ENCODE results near the gene DDX6.

DDX6 gene

DNA sequence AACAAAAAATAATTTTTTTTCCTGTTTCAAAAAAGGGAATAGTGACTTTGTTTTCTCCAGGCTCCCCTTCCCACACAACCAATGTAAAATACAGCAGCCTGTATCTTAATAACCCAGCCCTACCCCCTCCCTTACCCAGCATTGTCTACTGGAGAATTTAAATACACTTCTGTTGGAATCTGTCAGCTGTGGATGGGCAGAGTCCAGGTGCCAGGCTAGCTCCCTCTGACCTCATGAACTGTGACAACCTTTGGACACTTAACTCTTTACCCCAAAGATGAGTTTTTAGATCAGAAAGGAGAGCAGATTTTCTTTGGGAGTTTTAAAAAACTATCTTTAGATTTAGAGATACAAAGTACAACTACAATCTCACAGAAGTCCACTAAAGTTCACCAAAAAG is 42.9 kb downstream of the DDX6 start:
- TF ChIP-seq, protein P1, sequence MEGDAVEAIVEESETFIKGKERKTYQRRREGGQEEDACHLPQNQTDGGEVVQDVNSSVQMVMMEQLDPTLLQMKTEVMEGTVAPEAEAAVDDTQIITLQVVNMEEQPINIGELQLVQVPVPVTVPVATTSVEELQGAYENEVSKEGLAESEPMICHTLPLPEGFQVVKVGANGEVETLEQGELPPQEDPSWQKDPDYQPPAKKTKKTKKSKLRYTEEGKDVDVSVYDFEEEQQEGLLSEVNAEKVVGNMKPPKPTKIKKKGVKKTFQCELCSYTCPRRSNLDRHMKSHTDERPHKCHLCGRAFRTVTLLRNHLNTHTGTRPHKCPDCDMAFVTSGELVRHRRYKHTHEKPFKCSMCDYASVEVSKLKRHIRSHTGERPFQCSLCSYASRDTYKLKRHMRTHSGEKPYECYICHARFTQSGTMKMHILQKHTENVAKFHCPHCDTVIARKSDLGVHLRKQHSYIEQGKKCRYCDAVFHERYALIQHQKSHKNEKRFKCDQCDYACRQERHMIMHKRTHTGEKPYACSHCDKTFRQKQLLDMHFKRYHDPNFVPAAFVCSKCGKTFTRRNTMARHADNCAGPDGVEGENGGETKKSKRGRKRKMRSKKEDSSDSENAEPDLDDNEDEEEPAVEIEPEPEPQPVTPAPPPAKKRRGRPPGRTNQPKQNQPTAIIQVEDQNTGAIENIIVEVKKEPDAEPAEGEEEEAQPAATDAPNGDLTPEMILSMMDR (IDR thresholded peaks at IDR 0.05; ENCODE audit: insufficient read depth, low read length, missing control alignments): no peak
- no peak for DNase-seq (ENCODE audit: low read depth, low spot score)
- no peak overlapping the region for H3K4me3 ChIP-seq (ENCODE audit: low read depth, low read length)
- ChIA-PET POLR2A (interaction anchor here (0.7 to 0.9 kb wide), 2 partner anchors 112 to 175 kb away, joined by 3 read pairs; no protein-coding TSS in a partner anchor), CTCF (interaction anchor here (0.8 kb wide), 1 partner anchor 183 kb away, joined by 3 read pairs; no protein-coding TSS in a partner anchor)

DNA sequence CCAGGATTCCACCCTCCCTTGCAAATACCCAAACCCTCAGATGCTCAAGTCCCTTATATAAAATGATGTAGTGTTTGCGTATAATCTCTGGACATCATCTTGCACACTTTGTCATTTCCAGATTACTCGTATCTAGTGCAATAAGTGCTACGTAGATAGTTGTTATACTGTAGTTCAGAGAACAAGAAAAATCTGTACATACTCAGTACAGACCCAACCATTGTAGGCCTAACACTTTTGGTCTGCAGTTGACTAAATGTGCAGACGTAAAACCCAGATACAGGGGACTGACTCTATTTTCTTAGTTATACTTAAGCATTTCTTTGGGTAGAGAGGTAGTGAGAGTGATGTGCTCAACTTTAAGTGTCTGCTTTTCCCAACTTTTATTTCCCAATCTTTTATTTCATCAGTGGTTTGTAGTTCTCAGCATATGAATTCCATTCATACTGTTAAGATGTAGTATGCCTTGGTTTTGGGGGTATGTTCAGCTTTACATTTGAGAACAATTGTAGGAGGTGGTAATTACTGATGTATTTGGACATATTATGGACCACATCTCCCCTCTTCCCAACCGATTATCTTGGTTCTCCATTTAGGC is 43.9 kb downstream of the DDX6 start:
- POLR2A ChIA-PET: interaction anchor here (0.9 kb wide), 1 partner anchor 176 kb away, joined by 3 read pairs; no protein-coding TSS in a partner anchor
- CTCF ChIA-PET: interaction anchor here (0.8 to 1.0 kb wide), 2 partner anchors 16 to 58 kb away, joined by 3 read pairs; no protein-coding TSS in a partner anchor
- DNase-seq (ENCODE audit: low read depth, low spot score): no peak
- TF ChIP-seq, protein P1 (IDR thresholded peaks at IDR 0.05; ENCODE audit: insufficient read depth, low read length, missing control alignments): no peak
- no peak overlapping the region for H3K4me3 ChIP-seq (ENCODE audit: low read depth, low read length)

DNA sequence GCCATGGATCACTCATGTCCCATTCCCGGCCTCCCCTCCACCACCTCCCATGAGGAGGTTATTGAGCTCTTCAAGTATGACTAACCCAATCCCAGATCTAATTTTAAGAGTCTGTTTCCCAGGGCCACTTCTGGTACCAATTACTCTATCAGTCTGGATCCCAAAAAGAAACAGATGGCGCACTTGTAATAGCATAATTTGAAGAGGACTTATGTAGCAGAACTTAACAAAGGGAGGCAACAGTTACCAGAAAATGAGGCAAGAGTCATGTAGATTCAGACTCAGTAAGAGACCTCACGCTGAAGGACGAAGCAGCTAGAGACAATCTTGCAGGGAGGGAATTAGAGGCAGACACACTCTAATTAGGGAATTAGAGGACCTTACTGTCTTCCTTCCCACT is 46.9 kb downstream of the DDX6 start:
- CTCF ChIA-PET: interaction anchor here (1.4 kb wide), 1 partner anchor 52 kb away, joined by 3 read pairs; no protein-coding TSS in a partner anchor
- TF ChIP-seq, protein P1 (IDR thresholded peaks at IDR 0.05; ENCODE audit: insufficient read depth, low read length, missing control alignments): no peak

DNA sequence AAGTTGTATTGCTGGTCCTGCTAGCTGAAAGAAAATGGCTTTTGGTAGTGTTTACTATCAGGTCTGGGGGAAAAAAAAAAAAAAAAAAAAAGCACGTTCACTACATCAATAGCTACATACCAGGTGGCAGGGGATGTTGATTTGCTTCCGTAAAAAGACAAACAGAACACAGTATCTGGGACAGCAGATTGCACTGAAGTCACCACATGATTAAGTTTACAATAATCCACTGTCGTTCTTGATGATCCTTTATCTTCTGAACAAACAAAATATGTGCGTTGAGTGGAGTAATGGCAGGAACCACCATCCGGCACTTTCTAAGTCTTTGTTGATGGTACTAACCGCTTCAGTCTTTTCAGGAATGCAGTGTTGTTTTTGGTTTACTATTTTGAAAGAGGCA is 48.7 kb downstream of the DDX6 start:
- TF ChIP-seq, protein P1 (IDR thresholded peaks at IDR 0.05; ENCODE audit: insufficient read depth, low read length, missing control alignments): no peak
- DNase-seq (ENCODE audit: low read depth, low spot score): no peak
- POLR2A ChIA-PET: no interaction called here
- H3K4me3 ChIP-seq (ENCODE audit: low read depth, low read length): no peak overlapping the region
- CTCF ChIA-PET: no interaction called here

More for the DNA sequence above, 46.9 kb downstream of the DDX6 start:
- no peak overlapping the region for H3K4me3 ChIP-seq (ENCODE audit: low read depth, low read length)
- no peak for DNase-seq (ENCODE audit: low read depth, low spot score)
- POLR2A ChIA-PET: interaction anchor here (0.9 kb wide), 1 partner anchor 41 kb away, joined by 3 read pairs; no protein-coding TSS in a partner anchor

DNA sequence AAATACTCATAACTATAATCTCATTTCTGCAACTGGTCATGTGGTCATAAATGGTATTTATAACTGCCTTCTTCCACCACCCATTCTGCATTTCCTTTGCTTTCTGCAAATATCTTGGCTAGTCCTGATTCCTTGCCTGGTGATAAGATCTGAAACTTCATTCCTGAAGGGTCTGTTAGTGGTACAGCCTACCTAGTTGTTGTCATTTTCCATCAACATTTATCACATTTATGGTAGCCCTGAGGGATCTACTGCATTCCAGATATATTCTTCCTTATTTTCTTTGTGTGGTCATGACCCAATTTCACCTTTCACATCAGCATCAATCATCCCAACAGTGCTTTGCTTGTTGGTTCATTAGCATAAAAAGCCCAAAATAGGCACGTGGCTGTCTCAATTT is 50.1 kb downstream of the DDX6 start:
- POLR2A ChIA-PET: no interaction called here
- TF ChIP-seq, protein P1 (IDR thresholded peaks at IDR 0.05; ENCODE audit: insufficient read depth, low read length, missing control alignments): no peak
- H3K4me3 ChIP-seq (ENCODE audit: low read depth, low read length): no peak overlapping the region
- no peak for DNase-seq (ENCODE audit: low read depth, low spot score)
- CTCF ChIA-PET: no interaction called here

DNA sequence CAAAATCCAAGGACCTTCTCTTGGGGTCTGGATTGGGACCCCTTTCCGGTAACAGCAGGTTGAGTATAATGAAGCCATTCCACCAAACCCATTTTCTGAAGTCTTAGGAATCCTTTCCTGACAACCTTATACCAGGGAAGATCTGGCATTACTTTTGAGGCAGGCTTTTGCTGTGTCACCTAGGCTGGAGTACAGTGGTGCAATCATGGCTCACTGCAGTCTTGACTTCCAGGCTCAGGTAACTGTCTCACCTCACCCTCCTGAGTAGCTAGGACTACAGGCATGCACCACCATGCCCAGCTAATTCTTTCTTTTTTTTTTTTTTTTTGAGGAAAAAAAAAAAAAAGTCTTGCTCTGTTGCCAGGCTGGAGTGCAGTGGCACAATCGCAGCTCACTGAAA is 55.8 kb downstream of the DDX6 start:
- CTCF ChIA-PET: no interaction called here
- no peak for DNase-seq (ENCODE audit: low read depth, low spot score)
- no peak overlapping the region for H3K4me3 ChIP-seq (ENCODE audit: low read depth, low read length)
- TF ChIP-seq, protein P1 (IDR thresholded peaks at IDR 0.05; ENCODE audit: insufficient read depth, low read length, missing control alignments): no peak
- POLR2A ChIA-PET: no interaction called here

All from AG04449 (cell line).